Measurements from ENCODE around the gene AHNAK.
A peak's percentile ranks its signal among the peaks of the same experiment; 100 is the strongest.

DNA sequence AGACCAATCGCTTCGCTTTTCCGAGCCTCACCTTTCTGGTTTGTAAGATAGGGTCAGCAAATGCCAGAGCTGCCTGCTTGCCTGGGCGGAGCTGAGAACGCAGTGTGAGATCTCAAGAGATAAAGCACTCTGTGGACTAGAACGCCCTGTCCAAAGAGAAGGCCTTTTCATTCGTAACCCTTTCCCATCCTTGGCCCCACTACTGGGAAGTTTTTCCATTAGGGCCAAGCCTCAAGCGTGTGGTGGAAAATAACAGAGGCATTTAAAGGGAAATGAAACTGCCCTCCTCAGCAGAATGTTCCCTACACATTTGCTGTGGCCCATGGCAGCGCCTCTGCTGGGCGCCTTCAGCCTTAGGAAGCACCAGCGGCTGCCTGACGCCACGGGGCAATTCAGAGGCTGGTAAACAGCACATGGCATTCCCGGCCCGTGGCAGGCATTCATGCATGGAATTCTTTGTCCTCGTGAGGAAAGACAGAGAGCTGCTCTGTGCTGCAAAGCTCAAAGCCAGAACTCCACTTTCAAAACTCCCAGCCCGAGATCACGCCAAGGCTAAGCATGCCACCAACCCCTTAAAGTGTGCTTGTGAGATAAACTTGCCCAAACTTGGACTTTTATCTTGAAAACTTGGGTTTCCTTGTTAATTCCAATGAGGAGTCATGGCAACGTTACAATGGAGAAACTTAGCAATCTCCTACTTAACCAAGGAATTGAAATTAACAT is 38.1 kb downstream of the AHNAK start:
- TF ChIP-seq EZH2phosphoT487 (IDR thresholded peaks at IDR 0.05; ENCODE audit: borderline replicate concordance, low read depth, low read length), result no peak
- TF ChIP-seq, protein P1, sequence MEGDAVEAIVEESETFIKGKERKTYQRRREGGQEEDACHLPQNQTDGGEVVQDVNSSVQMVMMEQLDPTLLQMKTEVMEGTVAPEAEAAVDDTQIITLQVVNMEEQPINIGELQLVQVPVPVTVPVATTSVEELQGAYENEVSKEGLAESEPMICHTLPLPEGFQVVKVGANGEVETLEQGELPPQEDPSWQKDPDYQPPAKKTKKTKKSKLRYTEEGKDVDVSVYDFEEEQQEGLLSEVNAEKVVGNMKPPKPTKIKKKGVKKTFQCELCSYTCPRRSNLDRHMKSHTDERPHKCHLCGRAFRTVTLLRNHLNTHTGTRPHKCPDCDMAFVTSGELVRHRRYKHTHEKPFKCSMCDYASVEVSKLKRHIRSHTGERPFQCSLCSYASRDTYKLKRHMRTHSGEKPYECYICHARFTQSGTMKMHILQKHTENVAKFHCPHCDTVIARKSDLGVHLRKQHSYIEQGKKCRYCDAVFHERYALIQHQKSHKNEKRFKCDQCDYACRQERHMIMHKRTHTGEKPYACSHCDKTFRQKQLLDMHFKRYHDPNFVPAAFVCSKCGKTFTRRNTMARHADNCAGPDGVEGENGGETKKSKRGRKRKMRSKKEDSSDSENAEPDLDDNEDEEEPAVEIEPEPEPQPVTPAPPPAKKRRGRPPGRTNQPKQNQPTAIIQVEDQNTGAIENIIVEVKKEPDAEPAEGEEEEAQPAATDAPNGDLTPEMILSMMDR (conservative IDR thresholded peaks at IDR 0.05; ENCODE audit: low read length), result peak; percentile 55

Measured in OCI-LY7 (cell line).